Bone marrow (tissue), 2 donors: Measurements from ENCODE around the gene NDST1.

Experiments
- DNase-seq, 2 donors: peaks; one replicate each; lab custom pipeline; 2025; lab: John Stamatoyannopoulos, UW

Gene NDST1

GRCh38 chr5:150544611-150545219, 36.8 kb downstream of the NDST1 start:
- DNase-seq = peak; percentile 26 to 35

DNA sequence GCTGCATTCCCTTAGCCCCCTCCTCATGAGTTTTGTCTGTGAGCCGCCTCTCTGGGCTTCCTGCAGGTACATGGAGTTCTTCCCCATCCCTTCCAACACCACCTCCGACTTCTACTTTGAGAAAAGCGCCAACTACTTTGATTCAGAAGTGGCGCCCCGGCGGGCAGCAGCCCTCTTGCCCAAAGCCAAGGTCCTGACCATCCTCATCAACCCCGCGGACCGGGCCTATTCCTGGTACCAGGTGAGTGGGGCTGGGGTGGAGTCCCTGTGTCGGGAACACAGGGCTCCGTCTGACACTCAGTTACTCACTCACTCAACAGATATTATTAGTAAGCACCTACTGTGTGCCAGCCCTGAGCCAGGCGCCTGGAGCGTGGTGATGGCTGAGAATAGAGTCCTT, 37.3 kb downstream of the NDST1 start:
- no peak for DNase-seq

DNA sequence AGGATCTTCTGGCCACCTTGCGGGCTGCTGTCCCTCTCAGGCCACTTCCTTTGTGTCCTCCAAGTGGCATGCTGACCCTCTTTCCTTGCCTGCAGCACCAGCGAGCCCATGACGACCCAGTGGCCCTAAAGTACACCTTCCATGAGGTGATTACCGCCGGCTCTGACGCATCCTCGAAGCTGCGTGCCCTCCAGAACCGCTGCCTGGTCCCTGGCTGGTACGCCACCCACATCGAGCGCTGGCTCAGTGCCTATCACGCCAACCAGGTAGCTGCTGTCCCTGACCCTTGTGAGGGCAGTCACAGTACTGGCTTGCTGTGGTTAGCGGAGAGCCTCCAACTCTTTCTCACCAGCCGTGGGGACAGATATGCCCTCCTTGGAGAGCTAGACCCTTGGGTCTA, 40.2 kb downstream of the NDST1 start:
- no peak for DNase-seq

- DNase-seq = no peak
Measured at GRCh38 chr5:150549735-150550134, 41.8 kb downstream of the NDST1 start.

- DNase-seq = no peak
Measured at GRCh38 chr5:150550286-150550685, 42.4 kb downstream of the NDST1 start.

DNA sequence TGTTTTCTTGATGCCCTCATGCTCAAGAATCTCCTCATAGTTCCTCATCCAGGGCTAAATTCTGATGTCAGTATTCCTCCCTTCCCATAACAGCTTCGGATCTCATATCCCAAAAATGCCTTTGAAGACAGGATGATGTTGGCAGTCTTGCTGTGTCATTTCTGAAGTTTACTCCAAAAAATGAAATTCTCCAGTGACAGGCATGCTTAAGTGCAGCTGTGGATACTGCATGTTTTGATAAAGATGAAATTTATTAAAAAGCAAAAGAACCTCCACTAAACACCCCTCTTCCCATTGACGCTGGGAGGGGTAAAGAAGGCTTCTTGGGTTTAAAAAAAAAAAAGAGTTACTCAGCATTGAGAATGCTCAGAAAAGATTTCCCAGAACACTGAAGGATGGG, 43.1 kb downstream of the NDST1 start:
- no peak for DNase-seq

DNA sequence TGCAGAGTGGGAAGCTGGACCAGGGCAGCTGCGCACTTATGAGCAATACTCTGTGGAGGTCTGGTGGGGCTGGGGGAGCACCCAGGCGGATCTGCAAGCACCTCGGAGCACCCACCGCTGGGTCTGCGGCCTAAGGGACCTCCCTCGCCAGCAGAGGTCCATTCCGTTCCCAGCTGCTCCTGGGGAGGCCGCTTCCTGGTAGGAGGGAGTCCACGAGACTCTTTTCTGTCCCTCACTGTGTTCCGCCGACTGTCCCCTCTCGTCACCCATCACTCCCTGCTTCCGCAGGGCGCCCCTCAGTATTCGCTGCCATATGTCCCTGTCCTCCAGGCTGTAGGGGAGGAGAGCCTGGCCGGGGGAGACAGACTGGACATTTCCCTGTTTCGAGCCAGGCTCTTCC, 45.5 kb downstream of the NDST1 start:
- DNase-seq = no peak

DNA sequence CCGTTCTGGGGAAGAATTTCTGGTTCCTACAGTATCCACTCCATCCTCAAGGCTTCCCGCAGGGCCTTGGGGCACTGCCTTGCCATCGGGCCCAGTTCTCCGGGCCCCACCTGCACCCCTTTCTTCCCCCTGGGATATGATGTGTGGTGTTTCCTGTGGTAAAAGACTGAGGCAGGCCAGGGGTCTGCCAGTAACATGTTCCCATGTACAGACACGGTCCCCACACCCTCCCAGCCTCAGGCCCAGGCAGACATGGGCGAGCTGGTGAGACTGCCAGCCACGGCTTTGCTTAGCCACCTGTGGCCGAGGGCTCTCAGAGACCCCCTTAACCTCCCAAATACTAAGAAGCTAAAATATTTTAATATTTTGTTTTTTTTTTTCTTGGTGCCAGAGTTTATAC, 46.0 kb downstream of the NDST1 start:
- no peak for DNase-seq

- DNase-seq = no peak
Measured at GRCh38 chr5:150554857-150555256, 46.9 kb downstream of the NDST1 start.

DNA sequence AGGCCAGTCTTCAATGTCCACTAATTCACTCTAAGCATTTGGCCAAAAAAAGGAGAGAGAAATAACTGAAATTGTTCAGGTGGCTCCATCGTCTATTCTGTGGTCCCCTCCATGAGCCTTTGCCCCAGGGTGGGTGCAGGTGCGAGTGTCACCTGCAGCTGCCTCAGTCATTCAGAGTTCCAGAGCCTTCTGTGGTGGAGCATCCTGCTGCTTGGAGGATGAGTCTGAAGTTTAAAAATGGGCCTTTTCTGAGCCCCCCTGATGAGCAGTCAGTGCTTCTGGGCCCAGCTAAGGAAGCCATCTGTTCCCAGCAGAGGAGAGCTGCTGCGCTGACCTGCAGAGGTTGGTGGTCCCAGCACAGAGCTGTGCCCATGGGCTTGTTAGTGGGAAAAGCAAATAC, 48.2 kb downstream of the NDST1 start:
- DNase-seq = no peak

GRCh38 chr5:150556859-150557508, 49.1 kb downstream of the NDST1 start:
- DNase-seq = no peak

- no peak for DNase-seq
Measured at GRCh38 chr5:150557509-150557872, 49.6 kb downstream of the NDST1 start.

- DNase-seq = no peak
Measured at GRCh38 chr5:150558088-150558621, 50.2 kb downstream of the NDST1 start.

DNA sequence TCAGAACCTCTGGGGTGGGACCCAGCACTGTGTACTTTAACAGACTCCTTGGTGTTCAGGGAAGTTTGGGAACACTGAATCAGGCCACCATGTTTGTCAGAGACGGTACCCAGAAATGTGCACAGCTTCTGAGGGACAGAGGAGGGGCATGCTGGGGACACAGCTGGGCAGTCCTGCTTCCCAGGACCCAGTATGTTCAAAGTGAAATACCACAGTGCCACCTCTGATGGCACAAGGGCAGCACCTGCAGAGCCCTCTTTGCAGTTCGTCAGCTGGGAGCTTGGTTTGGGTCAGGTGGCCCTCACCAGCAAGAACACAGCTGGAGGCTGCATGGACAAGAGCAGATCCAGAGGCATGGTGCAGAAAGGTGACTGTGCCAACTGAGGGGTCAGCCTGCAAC, 51.2 kb downstream of the NDST1 start:
- DNase-seq = no peak

- no peak for DNase-seq
Measured at GRCh38 chr5:150559701-150560100, 51.8 kb downstream of the NDST1 start.

- DNase-seq = peak; percentile 20 to 41
Measured at GRCh38 chr5:150560401-150561191, 52.7 kb downstream of the NDST1 start.

GRCh38 chr5:150561192-150561512, 53.2 kb downstream of the NDST1 start:
- DNase-seq = no peak

DNA sequence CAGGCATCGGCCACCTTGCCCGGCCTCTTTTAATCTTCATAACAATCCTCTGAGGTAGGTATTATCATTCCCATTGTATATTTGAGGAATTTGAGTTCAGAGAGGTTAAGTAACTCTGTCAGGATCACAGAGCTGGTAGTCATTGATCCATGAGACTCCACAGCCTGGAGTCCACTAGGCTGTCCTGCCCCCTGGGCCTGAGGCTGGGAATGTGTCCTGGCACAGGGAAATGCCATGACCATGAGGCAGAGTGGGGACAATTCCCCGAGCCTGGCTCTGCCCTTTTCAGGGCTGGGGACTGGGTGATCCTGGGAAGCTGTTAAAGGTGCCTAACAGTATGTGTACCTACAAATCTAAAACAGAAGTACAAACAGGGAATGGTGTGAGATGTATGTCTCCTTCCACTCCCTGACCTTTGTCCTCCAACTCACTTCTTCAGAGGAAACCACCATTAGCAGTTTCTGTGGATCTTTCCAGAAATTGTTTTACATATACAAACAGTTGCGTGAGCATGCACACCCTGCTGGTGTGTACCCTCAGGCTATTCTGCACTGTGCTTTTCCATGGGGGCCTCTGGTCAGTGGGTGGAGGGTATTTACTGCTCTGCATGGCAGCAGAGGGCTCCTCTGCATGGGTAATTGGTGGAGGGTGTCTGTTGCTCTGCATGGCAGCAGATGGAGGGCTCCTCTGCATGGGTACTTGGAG, 53.8 kb downstream of the NDST1 start:
- no peak for DNase-seq

GRCh38 chr5:150562832-150563231, 54.9 kb downstream of the NDST1 start:
- DNase-seq = no peak

- no peak for DNase-seq
Measured at GRCh38 chr5:150565868-150566267, 57.9 kb downstream of the NDST1 start.

DNA sequence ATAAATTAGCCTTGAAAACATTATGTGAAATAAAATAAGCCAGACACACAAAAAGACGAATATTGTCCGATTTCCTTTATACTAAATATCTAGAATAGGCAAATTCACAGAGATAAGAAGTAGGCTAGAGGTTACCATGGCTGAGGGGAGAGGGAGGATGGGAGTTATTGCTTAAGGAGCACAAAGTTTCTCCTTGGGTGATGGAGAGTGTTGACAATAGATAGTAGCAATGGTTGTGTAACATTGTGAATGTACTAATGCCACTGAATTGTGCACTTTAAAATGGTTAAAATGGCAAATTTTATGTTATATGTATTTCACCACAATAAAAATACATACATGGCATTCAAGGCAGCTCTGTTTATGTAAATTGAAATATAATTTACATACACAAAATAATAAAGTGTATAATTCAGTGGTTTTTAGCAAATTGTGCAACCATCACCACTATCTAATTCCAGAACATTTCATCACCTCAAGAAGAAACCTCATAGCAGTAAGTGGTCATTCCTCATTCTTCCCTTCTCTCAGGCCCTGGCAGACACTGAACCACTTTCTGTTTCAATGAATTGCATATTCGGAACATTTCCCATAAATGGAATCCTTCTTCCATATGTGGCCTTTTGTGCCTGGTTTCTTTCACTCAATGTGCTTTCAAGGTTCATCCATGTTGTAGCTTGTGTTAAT, 59.2 kb downstream of the NDST1 start:
- no peak for DNase-seq

DNA sequence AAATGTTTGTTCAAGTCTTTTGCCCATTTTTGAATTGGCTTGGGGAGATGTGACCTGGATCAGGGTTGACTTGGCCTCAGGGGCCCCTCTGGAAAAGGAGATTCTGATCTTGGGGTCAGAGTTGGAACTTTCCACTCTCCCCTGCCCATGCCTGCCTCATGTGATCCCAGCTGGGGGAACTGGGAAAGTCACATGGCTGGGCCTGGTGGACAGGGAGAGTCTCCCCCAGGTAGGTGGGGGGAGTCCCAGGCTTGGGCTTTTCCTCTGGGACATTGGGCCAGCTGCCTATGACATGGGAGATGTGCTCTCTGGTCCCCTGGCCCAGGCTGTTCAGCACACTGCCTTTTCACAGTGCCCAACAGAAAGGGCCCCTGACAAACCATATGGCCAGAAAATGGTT, 60.7 kb downstream of the NDST1 start:
- DNase-seq = no peak
